Fibroblast of villous mesenchyme (primary cell): ENCODE data around the gene ABLIM1. TPM values are rescaled to one million over a fixed set of nuclear protein-coding genes. Genes with fewer than 3 reads are reported as not detected.

Experiments used
- DNase-seq: peaks from one replicate; pipeline ENCODE4 v3.0.0-alpha.2; 2010; ENCODE audit warnings: low read depth
- H3K4me3 ChIP-seq: 2 replicates; pipeline ENCODE4 v1.5.1; 2011; ENCODE audit warnings: low read depth, mild to moderate bottlenecking, low read length
- total RNA-seq: library from RNA; depleted of rRNA; stranded (reverse); fragments of >200 nt; gene quantifications from 2 replicates; pipeline ENCODE4 v1.2.3, GENCODE V29; 2012
- TF ChIP-seq, protein P1 (sequence below): IDR thresholded peaks from 2 replicates; pipeline ENCODE4 v1.5.1; 2012; ENCODE audit warnings: low read depth, mild to moderate bottlenecking, low read length; ENCODE audit not compliant: insufficient read depth

ABLIM1 gene
- total RNA-seq, 1 donor = 18.6 TPM

DNA sequence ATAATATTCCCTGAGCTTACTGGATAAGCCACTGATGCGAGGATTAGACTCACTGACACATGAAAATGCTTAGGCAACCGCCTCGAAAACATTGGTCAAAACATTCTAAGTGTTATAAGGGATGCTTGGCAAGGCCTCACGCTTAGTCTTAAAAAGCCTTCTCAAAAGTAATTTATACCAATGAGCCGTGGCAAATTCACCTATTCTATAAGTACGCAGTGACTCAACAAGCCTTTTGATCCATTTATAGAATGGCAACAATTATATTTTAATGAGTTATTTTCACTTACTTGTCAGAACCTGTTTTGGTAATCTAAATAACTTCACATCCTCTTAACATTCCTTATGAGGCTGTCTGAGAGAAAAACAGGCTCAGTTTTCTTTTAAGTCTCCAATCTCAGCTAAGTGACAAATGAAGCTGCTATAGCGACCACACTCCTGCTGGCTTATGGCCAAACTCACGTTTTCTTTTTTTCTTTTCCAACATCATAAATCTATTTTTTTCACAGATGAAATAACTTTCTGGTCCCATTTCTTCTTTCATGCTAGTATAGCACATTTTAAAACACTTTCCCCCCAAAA is 132.6 kb downstream of the ABLIM1 start:
- TF ChIP-seq, protein P1, sequence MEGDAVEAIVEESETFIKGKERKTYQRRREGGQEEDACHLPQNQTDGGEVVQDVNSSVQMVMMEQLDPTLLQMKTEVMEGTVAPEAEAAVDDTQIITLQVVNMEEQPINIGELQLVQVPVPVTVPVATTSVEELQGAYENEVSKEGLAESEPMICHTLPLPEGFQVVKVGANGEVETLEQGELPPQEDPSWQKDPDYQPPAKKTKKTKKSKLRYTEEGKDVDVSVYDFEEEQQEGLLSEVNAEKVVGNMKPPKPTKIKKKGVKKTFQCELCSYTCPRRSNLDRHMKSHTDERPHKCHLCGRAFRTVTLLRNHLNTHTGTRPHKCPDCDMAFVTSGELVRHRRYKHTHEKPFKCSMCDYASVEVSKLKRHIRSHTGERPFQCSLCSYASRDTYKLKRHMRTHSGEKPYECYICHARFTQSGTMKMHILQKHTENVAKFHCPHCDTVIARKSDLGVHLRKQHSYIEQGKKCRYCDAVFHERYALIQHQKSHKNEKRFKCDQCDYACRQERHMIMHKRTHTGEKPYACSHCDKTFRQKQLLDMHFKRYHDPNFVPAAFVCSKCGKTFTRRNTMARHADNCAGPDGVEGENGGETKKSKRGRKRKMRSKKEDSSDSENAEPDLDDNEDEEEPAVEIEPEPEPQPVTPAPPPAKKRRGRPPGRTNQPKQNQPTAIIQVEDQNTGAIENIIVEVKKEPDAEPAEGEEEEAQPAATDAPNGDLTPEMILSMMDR = no peak
- DNase-seq = peak; percentile 36
- H3K4me3 ChIP-seq = no peak overlapping the region

DNA sequence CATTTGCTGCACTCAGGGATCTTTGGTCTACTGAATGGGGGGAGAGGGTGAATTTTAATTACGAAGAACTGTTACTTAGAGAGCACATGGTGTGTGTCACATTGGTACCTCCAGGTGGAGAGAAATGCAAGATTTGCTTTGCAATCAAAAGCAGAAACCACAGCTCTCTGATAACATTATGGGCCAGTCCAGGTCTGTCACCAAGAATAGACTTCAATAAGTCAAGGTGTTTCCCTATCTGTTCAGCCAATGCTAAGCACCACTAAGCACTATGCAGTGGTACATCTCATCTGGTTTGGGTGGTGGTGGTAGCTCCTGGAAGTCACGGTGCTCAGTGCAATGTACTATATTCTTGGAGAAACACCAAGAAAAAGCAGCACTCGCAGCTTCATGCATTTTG is 134.2 kb downstream of the ABLIM1 start:
- TF ChIP-seq, protein P1 = no peak
- no peak overlapping the region for H3K4me3 ChIP-seq
- no peak for DNase-seq

DNA sequence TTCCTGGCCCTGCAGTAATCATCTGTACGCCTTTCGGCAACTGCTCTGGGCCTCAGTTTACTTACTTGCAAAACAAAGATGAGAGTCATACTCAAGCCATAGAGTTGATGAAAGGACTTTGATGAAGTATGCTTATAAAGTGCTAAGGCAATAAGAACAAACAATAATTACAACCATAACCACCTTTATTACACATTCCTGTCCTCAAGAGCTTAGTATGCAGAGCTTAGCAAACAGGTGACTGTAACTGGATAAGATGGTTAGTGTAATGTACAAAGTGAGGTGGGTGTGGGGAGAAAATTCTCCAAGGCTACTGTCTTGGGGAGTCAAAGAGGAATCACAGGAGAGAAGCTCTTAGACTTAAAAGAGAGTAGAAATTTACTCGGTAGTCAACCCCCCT is 136.8 kb downstream of the ABLIM1 start:
- H3K4me3 ChIP-seq = no peak overlapping the region
- TF ChIP-seq, protein P1 = no peak
- no peak for DNase-seq

DNA sequence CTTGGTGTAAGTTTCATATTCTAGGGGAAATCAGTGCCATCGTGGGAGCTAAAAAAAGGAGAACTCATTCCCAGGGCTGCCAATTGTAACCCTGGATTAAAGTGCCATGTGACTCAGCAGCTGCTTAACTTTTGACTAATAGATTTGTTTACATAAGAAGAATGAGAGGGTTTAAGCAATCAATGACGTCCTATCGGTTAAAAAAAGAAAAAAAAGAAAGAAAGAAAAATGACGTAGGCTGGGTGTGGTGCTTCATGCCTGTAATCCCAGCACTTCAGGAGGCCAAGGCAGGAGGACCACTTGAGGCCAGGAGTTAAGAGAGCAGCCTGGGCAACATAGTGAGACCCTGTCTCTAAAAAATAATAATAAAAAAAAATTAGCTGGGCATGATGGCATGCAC is 137.6 kb downstream of the ABLIM1 start:
- H3K4me3 ChIP-seq = no peak overlapping the region
- peak; percentile 87 for DNase-seq
- TF ChIP-seq, protein P1 = no peak

DNA sequence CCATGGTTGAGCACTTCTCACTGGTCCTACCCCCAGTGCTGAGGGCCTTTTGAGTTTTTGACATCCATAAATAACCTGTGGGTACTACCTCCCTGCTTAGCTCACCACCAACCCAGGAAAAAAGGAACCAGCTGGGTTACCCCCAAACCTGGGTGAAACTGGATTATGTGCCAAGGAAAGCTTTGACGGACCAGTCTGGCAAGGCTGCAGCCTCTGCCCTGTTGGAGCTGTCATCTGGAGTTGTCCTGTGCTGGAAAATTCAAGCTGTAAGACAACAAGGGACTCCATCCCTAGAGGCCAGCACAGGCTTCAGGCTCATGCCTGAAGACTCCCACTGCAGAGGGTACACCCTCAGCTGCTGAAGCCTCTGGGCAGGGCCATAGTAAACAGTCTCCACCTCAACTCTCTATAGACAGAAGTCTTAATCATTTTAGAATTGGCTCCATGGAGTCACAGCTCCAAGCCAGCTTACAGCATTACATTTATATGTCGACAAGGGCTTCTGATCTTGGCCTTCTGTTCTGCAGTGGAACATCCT is 138.2 kb downstream of the ABLIM1 start:
- no peak for DNase-seq
- no peak overlapping the region for H3K4me3 ChIP-seq
- TF ChIP-seq, protein P1 = no peak

DNA sequence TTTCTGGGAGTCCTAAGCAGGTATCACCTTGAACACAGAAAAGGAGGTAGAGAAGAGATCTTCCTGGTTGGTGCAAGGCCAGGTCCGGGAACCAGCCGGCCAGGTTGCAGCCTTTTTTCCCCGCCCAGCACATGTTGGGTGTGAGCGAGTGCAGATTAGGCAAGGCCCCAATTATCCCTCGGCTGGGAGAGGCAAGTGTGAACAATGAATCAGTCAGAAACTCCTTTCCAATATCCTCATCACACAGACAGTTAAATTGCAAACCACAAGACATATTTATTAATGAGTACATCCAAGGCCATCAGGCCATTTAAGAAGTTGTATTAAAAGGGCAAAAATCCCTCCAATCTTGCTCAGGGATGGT is 138.8 kb downstream of the ABLIM1 start:
- DNase-seq = peak; percentile 21
- H3K4me3 ChIP-seq = no peak overlapping the region
- TF ChIP-seq, protein P1 = no peak
